Panc1 (cell line): ENCODE measurements around the gene DUOX1. TPM values are rescaled to one million over a fixed set of nuclear protein-coding genes. Genes with fewer than 3 reads are reported as not detected.
"Not testable (repeated sequence)": the region's sequence is repeated elsewhere in the genome, so short reads cannot be mapped to it uniquely, and the experiment has no call there.

ENCODE experiments used
- ATAC-seq: fragments of 200-7000 bp; cut with Tn5 transposase; 2 replicates; pipeline ENCODE4 v1.9.1; 2020; ENCODE audit warnings: mild to moderate bottlenecking, moderate library complexity
- BruUV-seq: library from RNA; stranded (reverse); fragments of 400-500 nt; replicated peaks from 2 replicates; lab custom pipeline; 2021; lab: Mats Ljungman, UMichigan
- CTCF ChIA-PET: fragments of 300-600 bp; sonication (Branson Sonifier 250); formaldehyde crosslinking; loops from one replicate; lab custom pipeline; 2022; ENCODE audit warnings: antibody characterized with exemption; lab: Charles Lee
- POLR2A ChIA-PET: fragments of 300-600 bp; sonication (Branson Sonifier 250); formaldehyde crosslinking; loops from one replicate; lab custom pipeline; 2022; ENCODE audit warnings: antibody characterized with exemption; lab: Charles Lee
- DNase-seq: peaks from one replicate; pipeline ENCODE4 v3.0.0-alpha.2; 2010; ENCODE audit warnings: low read depth, low spot score
- H3K27ac ChIP-seq: 2 replicates; pipeline ENCODE4 v1.5.1; 2011; ENCODE audit warnings: mild to moderate bottlenecking, low read length, inconsistent platforms
- H3K27me3 ChIP-seq: fragments of 200-500 bp; sonication (Bioruptor generic); 2 replicates; pipeline ENCODE4 v1.6.0; 2014; ENCODE audit warnings: low read length, inconsistent platforms; ENCODE audit not compliant: control insufficient read depth, insufficient read depth
- H3K36me3 ChIP-seq: fragments of 200-500 bp; sonication (Bioruptor generic); 2 replicates; pipeline ENCODE4 v1.5.1; 2014; ENCODE audit warnings: inconsistent platforms, mild to moderate bottlenecking, low read length, moderate library complexity; ENCODE audit not compliant: control insufficient read depth, insufficient read depth
- H3K4me1 ChIP-seq: 2 replicates; pipeline ENCODE4 v1.5.1; 2011; ENCODE audit warnings: inconsistent platforms, mild to moderate bottlenecking, low read length, moderate library complexity; ENCODE audit not compliant: control insufficient read depth, insufficient read depth
- H3K4me3 ChIP-seq, 2 experiments: 2 replicates each; pipeline ENCODE4 v1.5.1; 2011 to 2012; ENCODE audit warnings: low read depth in 2 of 2, low read length in 2 of 2, mild to moderate bottlenecking in 2 of 2, inconsistent platforms in 1 of 2, moderate library complexity in 1 of 2
- H3K9me3 ChIP-seq: fragments of 200-500 bp; sonication (Bioruptor generic); 2 replicates; pipeline ENCODE4 v1.5.1; 2014; ENCODE audit warnings: low read depth, mild to moderate bottlenecking, inconsistent platforms, low read length, moderate library complexity; ENCODE audit not compliant: control insufficient read depth, insufficient read depth
- POLR2AphosphoS5 ChIP-seq: IDR thresholded peaks from 2 replicates; pipeline ENCODE4 v1.6.1; 2012; ENCODE audit warnings: mild to moderate bottlenecking, low read depth, low read length, moderate library complexity
- SIN3A ChIP-seq: IDR thresholded peaks from 2 replicates; pipeline ENCODE4 v1.6.1; 2012; ENCODE audit warnings: low read depth, mild to moderate bottlenecking, low read length, moderate library complexity, borderline replicate concordance; ENCODE audit not compliant: insufficient read depth
- TCF7L2 ChIP-seq: IDR thresholded peaks from 2 replicates; pipeline ENCODE4 v1.6.1; 2011; ENCODE audit warnings: mild to moderate bottlenecking, low read depth, low read length, inconsistent platforms
- in situ Hi-C: cut with HindIII; loops from 2 replicates; pipeline ENCODE4 v1.10.0; 2016; ENCODE audit warnings: low sequenced_read_pairs, low pct_unique_long_range_greater_than_20kb
- intact Hi-C: fragments of 100-400 bp; cut with micrococcal nuclease; formaldehyde crosslinking; loops from one replicate; pipeline ENCODE4 v1.10.0; 2022; ENCODE audit not compliant: unreplicated experiment
- total RNA-seq: library from RNA; stranded (reverse); gene quantifications from one replicate; pipeline ENCODE4 v1.2.1, GENCODE V29; 2021; ENCODE audit not compliant: unreplicated experiment
- TF ChIP-seq, protein P1 (sequence below): fragments of 450-650 bp; IDR thresholded peaks from 2 replicates; pipeline ENCODE4 v1.5.1; 2017; ENCODE audit warnings: mild to moderate bottlenecking
- TF ChIP-seq, protein P2 (sequence below), 2 experiments: IDR thresholded peaks; 2 replicates each; pipeline ENCODE4 v1.6.1; 2011 to 2012; ENCODE audit warnings: low read depth in 2 of 2, control low read depth in 1 of 2, low read length in 1 of 2, mild to moderate bottlenecking in 1 of 2, moderate library complexity in 1 of 2; ENCODE audit not compliant: insufficient read depth in 1 of 2

The DUOX1 gene
- total RNA-seq, 1 experiment from 2014 or later = 0.31 TPM

DNA sequence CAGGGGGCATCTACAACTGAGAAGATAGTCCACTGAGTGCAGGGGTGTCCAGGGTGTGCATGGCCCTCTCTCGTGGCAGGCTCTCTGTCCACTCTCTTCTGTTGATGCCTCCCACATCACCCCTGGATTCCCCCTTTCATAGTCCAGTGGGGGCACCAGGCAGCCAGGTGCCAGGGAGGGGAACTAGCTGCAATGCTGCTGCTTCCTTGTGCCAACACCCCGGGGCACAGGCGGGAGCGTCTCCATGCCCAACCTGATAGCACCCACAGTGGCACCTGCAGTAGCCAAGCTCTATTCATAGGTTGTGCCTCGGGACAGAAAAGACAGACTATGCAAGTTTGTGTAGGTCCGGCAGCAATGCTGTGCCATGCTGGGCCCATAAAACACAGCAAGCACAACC lies 27.6 kb upstream of the DUOX1 start:
- H3K4me3 ChIP-seq = no peak overlapping the region
- H3K4me1 ChIP-seq = no peaks in the 10 kb centered on the region
- intact Hi-C loops = no loop called here
- no peaks in the 10 kb centered on the region for H3K36me3 ChIP-seq
- H3K9me3 ChIP-seq = no peaks in the 10 kb centered on the region
- POLR2A ChIA-PET = no interaction called here
- no TSS peak for BruUV-seq
- CTCF ChIA-PET = no interaction called here
- TF ChIP-seq SIN3A (no peak), TCF7L2 (no peak), POLR2AphosphoS5 (no peak)
- TF ChIP-seq, protein P1, sequence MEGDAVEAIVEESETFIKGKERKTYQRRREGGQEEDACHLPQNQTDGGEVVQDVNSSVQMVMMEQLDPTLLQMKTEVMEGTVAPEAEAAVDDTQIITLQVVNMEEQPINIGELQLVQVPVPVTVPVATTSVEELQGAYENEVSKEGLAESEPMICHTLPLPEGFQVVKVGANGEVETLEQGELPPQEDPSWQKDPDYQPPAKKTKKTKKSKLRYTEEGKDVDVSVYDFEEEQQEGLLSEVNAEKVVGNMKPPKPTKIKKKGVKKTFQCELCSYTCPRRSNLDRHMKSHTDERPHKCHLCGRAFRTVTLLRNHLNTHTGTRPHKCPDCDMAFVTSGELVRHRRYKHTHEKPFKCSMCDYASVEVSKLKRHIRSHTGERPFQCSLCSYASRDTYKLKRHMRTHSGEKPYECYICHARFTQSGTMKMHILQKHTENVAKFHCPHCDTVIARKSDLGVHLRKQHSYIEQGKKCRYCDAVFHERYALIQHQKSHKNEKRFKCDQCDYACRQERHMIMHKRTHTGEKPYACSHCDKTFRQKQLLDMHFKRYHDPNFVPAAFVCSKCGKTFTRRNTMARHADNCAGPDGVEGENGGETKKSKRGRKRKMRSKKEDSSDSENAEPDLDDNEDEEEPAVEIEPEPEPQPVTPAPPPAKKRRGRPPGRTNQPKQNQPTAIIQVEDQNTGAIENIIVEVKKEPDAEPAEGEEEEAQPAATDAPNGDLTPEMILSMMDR = no peak
- TF ChIP-seq, protein P2, sequence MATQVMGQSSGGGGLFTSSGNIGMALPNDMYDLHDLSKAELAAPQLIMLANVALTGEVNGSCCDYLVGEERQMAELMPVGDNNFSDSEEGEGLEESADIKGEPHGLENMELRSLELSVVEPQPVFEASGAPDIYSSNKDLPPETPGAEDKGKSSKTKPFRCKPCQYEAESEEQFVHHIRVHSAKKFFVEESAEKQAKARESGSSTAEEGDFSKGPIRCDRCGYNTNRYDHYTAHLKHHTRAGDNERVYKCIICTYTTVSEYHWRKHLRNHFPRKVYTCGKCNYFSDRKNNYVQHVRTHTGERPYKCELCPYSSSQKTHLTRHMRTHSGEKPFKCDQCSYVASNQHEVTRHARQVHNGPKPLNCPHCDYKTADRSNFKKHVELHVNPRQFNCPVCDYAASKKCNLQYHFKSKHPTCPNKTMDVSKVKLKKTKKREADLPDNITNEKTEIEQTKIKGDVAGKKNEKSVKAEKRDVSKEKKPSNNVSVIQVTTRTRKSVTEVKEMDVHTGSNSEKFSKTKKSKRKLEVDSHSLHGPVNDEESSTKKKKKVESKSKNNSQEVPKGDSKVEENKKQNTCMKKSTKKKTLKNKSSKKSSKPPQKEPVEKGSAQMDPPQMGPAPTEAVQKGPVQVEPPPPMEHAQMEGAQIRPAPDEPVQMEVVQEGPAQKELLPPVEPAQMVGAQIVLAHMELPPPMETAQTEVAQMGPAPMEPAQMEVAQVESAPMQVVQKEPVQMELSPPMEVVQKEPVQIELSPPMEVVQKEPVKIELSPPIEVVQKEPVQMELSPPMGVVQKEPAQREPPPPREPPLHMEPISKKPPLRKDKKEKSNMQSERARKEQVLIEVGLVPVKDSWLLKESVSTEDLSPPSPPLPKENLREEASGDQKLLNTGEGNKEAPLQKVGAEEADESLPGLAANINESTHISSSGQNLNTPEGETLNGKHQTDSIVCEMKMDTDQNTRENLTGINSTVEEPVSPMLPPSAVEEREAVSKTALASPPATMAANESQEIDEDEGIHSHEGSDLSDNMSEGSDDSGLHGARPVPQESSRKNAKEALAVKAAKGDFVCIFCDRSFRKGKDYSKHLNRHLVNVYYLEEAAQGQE (IDR thresholded peaks at IDR 0.05; ENCODE audit: insufficient read depth in 1 of 2, low read depth in 2 of 2, low read length in 1 of 2) = no peak
- no peak for ATAC-seq
- H3K27me3 ChIP-seq = peaks cover 3% of the 10 kb centered on the region; the same call in 1 of the 2 replicates
- no peak overlapping the region for H3K27ac ChIP-seq
- in situ Hi-C loops = no loop called here
- no peak for DNase-seq

DNA sequence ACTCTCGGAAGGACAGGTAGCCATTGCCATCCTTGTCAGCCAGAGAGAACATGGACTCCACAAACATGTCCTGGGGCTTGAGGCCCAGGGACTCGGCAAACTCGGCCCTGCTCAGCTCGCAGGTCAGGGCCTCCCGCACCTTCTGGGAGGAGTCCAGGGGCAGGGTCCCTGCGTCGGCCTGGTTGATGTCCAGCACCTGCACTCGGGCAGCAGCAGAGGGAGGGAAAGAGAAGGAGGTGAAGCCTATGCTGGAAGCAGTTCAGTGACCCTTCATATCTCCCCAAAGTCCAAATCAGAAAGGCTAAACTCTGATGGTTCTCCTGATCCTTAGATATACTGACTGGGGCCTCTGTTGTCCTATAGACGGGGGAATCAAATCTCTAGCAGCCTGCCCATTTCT lies 25.6 kb upstream of the DUOX1 start:
- BruUV-seq, ATAC-seq, H3K4me3 ChIP-seq, H3K27me3 ChIP-seq, CTCF ChIA-PET, POLR2A ChIA-PET, DNase-seq, H3K4me1 ChIP-seq, H3K27ac ChIP-seq, H3K9me3 ChIP-seq, in situ Hi-C loops, H3K36me3 ChIP-seq, intact Hi-C loops: not testable (repeated sequence)

DNA sequence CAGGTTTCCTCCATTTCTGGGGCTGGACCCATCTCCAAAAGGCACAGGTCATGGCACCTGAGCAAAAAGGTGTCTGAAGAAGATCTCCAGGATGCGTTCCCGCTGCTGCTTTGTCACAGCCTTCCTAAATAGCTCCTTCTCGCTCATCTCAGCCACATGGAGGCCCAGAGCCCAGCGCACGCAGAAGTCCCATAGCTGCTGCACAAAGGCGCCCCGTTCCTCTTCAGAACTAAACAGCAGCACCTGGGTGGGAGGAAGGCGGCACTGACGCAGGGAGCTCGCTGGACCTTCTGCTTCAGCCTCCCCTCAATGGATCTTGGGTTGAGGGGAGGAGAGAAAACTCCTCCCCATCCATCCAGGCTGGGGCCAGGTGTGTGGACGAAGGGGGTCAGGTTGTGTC lies 24.2 kb upstream of the DUOX1 start:
- H3K4me3 ChIP-seq = no peak overlapping the region
- peaks cover 3% of the 10 kb centered on the region; the same call in 1 of the 2 replicates for H3K27me3 ChIP-seq
- ATAC-seq = no peak
- no TSS peak for BruUV-seq
- TF ChIP-seq, protein P1 = no peak
- TF ChIP-seq TCF7L2 = no peak
- no peak for TF ChIP-seq POLR2AphosphoS5
- TF ChIP-seq, protein P2 (IDR thresholded peaks at IDR 0.05; ENCODE audit: insufficient read depth in 1 of 2, low read depth in 2 of 2, low read length in 1 of 2) = no peak
- TF ChIP-seq SIN3A = no peak
- CTCF ChIA-PET = interaction anchor here (1.2 kb wide), 1 partner anchor 13 kb away, joined by 5 read pairs; no protein-coding TSS in a partner anchor
- in situ Hi-C loops = no loop called here
- no peaks in the 10 kb centered on the region for H3K9me3 ChIP-seq
- DNase-seq = no peak
- intact Hi-C loops = no loop called here
- no peak overlapping the region for H3K27ac ChIP-seq
- H3K4me1 ChIP-seq = no peaks in the 10 kb centered on the region
- H3K36me3 ChIP-seq = no peaks in the 10 kb centered on the region
- POLR2A ChIA-PET = no interaction called here
